ENCODE results near the gene RAMP3.

DNA sequence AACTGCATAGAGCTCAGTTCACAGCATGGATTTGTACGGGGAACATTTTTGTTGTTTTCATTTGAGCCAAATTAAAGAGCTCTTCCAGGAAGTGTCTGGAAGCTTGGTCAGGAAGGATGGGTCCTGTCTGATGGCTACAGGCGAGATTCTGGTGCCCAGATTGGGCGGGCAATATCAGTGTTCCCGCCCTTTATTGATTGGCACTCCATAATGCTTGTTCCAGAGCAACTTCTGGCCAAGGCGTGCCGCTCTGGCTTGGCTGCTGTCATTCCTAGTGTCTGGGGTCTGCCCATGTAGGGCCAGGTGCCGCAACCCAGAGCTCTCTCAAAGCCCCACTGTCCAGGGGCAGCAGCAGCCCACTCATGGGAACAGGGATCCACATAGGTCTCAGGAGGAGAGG is 45.9 kb downstream of the RAMP3 start:
- TF ChIP-seq POLR2A (IDR thresholded peaks at IDR 0.05; ENCODE audit: low read length) (no peak), GATA1 (IDR thresholded peaks at IDR 0.05; ENCODE audit: low read depth, low read length) (no peak)

Data from erythroblast (primary cell).